ENCODE data around the gene KLRC1.
"Not testable (repeated sequence)": the region's sequence is repeated elsewhere in the genome, so short reads cannot be mapped to it uniquely, and the experiment has no call there.

DNA sequence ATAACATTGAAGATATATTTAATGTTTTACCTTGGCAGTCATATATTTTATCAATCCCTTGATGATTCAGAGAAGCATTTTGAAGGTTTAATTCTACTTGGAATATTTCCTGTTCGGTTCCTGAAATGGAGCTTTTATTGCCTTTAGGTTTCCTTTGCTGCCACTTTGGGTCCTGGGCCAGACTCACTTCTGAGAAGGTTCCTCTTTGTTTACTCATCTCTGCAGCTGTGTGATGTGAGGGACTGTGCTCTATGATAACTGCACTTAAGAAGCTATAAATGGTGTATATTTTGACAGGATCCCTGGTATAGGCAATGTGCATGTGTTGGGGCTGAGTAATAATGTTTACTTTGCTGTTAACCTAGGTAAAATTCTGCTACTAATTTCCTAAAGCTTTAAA is 32.8 kb downstream of the KLRC1 start, which contains the start of gene KLRC3:
- not testable (repeated sequence) for TF ChIP-seq YY1 (IDR thresholded peaks at IDR 0.05; ENCODE audit: insufficient read depth, insufficient read length); ZNF274 (IDR thresholded peaks at IDR 0.05; ENCODE audit: low read depth, low read length); SUZ12 (IDR thresholded peaks at IDR 0.05; ENCODE audit: extremely low read depth, insufficient read depth, insufficient read length)
